GM21825 (cell line): ENCODE results near the gene HOXA13.

Experiments
- ATAC-seq: cut with Tn5 transposase; IDR thresholded peaks from one replicate; pipeline ENCODE4 v1.9.1; 2021; ENCODE audit warnings: mild to moderate bottlenecking, moderate library complexity; ENCODE audit not compliant: unreplicated experiment

The HOXA13 gene

DNA sequence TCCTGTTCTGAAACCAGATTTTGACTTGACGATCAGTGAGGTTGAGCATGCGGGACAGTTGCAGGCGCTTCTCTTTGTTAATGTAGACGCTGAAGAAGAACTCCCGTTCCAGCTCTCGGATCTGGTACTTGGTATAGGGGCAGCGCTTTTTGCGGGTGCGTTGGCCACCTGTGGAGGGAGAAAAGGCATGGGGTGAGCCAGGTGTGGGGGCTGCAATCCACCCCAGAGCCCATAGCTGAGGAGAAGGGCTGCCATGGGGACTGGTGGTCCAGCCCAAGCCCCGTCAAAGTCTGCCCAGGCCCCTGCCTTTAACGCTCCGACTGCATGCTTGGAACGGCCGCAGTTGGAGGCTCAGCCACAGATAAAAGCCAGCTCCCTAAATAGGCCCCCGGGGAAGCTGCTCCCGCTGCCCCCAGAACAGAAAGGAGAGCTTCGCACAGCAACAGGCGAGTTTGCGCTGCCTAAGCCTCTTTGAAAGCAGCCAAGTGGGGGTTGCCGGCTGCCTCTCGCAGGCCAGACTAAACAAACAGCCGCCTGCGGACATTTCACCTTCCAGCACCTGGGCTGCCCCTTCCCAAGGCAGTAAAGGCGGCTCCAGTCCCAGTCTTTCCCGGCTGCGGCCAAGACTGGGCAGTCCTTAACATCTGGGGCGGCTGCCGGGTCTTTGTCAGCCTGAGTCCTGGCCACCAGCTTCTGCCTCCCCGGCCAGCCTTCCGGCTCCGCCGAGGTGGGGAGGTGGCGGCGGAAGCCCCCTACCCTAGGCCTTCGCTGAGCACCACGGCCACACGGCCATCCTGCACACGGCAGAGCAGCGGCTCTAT, 16.8 kb downstream of the HOXA13 start:
- ATAC-seq = no peak

DNA sequence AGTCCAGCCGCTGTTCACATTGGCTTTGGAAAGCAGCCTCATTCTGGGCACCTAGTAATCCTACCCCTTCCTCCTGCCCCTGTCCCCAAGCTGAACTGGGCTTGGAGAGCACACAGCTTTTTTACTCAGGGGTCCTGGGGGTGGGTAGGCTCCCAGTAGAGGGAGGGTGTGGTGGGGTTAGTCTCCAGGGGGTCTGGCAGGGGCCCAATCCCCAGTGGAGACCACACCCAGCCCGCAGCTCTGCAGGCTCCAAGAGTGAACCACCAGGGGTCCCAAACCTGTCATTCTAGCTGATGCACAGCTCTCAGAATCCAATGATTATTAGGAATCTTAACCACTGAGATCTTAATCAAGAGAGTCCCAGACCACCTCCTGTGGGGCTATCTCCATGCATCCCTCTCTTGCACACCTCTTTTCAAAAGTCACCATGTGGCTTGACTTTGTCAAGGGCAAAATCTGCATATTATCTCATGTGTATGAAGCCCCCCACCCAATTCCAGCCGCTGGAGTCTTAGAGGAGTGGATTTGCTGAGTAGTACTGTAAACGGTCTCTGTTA, 17.5 kb downstream of the HOXA13 start:
- ATAC-seq = no peak

DNA sequence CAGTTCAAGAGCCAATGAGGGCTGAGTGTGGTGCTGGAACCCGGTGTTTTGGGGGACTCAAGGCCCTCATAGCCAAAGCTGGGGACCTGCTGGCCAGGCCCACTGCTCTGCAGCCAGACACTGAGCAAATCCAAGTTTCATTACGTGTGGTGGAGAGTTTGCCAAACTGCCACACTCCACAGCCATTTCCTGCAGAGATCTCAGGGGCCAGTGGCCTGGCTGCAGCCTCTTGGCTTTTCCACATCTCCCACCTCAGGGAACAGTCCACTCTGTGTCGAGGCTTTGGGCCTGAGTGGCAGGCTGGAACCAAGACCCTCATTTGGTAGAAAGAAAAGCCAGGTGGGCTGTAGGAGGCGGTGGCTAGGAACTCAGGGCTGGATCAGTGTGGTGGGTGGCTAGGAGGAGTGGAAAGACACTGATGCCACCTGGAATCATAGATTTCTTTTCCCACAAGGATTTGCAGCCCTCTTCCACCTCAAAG, 18.1 kb downstream of the HOXA13 start:
- no peak for ATAC-seq

DNA sequence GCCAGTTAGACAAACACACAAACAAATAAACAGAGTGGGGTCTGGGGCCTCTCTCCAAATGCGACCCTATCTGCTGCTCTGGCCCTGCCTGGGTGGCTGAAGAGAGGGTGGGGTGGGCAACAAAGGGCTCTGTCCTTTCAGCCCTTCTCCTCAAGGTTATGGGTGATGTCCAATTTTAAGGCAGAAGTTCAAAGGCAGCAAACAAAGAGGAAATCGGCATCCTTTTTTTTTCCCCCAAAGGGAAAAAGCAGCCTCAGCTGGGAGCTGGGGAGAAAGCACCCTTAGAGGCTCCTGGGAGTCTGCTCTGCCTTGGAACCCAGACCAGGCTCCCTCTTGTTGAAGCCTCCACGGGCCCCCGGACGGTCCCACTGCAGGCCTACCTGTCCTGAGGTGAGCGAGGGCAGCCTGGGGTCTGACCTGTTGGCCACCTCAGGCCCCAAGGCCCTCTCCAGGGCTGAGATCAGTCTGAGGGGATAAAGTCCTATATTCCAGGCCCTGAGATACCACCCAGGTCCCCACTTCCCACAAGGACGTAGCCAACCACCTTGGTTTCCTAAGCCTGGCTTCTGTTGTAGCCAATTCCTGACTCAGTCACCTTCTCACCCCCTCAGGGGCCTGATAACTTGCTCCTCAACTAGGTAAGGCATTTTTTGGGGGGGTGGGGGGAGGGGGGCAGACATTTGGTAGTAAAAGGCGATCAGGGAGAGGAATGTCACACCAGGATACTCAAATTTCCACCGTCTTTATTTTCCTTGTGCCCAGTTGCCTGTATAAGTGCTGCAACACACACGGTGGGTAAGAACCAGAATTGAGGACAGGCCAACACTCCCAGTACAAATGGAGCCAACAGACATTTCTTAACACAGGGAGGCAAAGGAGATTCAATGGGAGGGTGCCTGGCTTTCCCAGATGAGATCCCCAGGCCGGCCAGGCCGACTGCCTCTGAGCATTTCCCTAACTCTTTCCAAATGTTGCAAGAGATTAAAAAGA, 19.2 kb downstream of the HOXA13 start:
- ATAC-seq = no peak

DNA sequence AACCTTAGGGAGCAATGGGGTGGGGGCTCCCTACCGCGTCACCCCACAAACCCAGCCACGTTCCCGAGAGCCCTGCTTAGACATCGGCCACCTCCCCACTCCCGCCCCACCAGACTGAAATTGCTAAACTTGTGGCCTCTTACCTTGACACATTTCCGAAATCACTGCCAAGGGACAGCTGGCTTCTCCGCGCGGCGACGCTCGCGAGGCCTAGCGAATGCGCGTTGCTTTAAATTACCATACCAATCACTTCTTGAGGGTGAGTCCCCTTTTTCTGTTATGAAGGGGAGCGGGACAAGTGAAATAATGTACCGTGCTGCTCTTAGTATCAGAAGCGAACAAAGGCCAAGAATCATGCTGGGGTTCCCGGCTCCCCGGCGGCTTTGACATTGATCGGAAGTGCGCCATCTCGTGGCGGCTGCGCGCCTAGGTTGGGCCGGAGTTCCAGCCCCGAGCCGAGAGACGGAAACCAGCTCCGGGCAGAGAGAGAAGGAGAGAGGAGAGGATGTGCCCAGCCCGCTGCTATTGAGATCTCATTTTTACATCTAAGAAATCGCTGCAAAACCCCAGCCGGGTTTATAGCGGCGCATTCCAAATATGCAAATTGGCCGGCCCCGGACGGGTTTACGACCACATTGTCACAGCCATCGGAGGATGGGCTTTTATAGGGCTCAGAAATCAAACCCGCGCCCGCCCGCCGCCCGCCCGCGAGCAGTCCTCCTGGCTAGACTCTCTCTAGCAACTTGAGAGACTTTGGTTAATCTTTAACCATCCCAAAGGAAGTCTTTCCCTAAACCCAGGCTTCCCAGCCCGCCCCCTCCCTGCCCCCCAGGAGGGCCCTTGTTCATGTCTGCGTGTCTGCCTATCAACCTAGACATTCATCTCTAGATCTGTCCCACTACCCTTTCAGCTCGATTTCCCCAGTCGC, 20.1 kb downstream of the HOXA13 start:
- ATAC-seq = no peak

DNA sequence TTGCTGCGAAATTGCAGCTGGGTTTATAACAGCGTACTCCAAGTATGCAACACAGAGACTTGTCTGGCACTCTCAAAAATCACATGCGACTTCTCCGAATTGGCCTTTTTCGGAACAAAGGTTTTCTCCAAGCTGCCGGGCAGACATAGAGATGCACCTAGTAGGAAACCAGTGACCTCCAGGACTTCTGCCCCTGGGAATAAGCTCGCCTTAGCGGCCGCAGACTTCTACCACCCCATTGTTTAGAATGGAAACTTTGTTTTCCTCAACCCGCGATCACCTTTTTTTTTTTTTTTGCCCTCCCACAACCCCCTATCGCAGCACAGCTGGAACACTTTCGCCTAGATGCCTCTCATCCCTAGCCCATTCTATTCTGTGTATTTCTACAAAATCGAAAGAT, 20.9 kb downstream of the HOXA13 start:
- ATAC-seq = no peak

DNA sequence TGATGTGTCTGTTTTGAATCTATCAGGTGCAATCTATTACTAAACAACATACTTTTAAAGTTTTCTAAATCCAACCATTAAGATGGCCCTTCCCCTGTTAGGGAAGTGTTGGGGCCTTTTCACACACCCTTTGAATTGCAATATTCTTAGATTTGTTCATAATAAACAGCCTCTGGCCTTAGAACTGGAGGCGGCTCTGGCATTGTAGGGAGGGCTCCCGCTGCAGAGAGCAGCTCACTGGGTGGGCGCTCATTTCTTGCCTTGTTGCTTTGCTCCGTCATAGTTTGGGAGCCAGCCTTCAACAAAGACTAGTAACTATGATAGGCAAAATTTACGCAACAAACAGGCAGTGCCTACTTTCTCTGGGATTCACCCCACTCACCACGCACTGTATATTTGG, 21.5 kb downstream of the HOXA13 start:
- no peak for ATAC-seq

DNA sequence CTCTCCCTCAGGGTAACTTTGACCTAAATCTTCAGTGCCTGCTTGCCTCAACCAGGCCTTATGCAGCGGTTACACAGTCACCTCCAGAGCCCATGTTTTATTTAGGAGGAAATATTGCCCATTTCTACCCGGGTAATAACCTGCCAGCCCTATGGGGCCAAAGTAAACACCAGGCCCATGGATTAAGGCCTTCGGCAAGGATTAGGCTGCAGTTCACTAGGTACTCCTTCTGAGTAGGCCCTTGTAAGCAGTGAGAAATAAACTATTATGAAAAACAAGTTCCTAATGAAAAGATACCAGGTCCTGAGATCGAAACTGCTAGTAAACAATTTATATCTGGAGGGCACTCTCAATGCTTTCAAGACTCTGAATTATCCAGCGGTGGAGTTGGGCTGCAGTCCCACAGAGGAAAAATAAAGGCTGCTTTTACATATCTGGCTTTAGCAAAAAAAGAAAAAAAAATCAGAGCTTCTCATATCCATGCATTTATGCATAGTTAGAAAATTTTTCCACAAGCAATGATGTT, 22.0 kb downstream of the HOXA13 start:
- no peak for ATAC-seq

DNA sequence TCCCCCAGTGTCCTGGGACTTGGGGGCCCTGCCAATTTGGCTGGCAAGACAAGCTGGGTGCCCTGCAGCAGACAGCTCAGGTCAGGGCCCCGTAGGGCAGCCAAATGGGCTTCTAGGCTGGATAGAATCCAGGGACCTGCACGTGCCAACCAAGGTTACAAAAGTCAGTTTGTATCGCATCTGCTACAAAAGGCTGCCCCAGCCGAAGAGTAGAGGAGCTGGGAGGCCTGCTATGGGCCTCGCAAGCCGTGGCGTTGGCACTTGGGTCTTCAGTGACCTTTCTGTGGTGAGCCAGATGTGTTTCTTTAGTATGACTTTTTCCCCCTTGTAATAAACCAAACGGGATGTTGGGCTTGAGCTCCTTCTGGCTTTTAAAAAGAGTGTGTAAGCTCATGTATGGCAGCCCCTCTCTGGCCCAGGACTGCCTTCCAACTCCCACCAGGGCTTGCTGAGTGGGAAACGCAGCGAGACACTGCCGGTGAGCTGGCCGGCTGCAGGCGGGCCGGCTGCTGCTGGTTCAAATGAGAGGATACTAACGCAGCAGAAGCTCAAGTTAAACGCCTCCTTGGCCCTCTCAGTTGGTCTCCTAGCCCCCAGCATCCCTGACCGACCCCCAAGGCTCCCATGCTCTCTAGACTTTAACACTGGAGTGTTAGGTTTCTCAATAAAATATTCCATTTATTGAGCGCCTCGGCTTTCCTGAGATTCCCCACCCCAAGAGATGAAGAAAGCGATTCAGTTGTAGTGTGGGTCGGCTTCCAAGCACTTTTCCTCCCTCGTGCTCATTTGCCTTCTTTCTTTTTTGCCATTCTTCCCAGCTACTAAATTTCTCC, 22.7 kb downstream of the HOXA13 start:
- no peak for ATAC-seq

DNA sequence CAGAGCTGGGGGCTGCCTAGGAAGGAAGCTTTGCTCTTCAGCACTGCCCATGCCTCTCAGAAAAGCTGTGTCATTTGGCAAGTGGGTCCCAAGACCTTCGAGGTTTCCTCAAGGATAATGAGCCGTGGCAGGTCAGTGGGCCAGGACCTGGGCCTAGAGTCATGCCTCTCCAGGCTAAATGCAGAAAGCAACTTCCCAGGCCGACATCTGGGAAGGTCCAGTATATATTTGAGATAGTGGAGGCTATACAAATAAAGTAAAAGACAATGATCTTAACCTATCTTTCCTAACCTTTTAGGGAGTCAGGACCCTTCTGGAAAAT, 23.4 kb downstream of the HOXA13 start:
- ATAC-seq = no peak

DNA sequence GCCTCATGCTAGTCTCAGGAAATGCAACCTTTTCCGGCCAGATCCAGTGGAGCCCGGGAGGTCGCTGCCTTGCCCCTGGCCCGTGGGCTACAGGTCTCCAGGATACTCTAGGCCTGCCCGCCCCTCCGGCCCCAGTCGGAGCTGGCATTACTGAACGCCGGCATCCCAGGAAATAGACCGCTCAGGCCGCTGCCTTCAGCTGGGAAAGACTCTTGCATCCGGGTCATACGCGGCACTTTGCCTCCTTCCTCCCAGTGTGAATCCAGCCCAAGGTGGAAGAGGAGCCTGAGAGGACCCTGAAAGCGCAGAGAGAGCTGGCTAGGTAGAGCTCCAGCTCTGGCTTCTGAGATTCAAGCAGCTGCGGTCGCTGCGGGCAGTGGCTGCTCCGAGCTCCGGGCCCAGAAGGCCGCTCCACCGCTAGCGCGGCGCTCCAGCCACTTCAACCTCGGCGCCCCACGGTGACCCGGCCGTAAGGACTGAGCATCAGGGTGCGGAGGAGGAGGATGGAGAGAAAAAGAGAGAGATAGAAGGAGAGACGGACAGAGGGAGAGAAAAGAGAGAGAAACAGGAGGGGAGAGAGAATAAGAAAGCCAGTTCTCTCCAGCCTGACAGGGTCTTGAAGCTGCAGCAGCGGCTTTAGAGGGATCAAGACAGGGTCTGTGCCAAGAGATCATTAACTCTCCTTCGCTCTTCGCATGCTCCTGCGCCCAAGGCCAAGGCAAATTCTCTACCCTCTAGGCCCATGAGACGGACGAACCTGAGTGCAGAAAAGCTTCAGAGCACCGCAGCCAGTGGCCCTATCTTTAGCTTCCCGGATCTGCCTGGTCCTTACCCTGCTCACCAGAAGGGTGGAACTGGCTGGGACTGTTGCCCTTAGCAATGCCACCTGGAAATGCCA, 24.0 kb downstream of the HOXA13 start:
- ATAC-seq = no peak

DNA sequence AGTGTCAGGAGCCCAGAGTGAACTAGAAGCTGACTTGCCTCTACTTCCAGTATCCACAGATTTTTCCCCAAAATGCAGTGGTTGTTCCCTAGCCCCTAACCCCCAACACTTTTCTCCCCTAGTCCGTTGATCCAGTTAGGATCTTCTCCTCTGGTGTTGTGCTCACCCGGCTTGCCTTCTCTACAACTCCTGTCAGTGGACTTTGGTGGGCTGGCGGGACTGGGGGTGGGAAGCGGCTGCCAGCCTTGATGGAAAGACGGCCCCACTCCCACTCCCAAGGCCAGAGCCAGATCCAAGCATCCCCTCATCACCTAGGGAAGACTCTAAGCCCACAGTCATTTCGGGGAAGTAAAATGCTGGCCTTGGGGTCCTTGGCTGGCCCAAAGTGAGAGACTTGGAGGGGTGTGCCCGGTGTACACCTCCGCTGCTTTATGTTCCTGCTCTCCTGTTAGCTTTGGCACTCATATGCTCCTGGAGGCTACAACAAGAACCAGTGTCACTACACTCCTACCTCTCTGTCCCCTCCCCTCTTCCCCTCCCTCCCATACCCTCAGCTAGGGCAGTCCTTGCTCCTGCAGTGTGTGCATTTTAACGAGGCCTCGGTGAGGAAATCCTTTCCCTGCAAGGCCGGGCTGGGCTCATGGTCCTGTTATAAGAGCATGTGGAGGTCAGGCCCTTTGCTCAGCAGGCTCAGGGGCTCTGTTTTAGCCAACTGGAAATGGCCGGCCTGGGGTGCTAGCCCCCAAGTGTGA, 24.8 kb downstream of the HOXA13 start:
- ATAC-seq = no peak

DNA sequence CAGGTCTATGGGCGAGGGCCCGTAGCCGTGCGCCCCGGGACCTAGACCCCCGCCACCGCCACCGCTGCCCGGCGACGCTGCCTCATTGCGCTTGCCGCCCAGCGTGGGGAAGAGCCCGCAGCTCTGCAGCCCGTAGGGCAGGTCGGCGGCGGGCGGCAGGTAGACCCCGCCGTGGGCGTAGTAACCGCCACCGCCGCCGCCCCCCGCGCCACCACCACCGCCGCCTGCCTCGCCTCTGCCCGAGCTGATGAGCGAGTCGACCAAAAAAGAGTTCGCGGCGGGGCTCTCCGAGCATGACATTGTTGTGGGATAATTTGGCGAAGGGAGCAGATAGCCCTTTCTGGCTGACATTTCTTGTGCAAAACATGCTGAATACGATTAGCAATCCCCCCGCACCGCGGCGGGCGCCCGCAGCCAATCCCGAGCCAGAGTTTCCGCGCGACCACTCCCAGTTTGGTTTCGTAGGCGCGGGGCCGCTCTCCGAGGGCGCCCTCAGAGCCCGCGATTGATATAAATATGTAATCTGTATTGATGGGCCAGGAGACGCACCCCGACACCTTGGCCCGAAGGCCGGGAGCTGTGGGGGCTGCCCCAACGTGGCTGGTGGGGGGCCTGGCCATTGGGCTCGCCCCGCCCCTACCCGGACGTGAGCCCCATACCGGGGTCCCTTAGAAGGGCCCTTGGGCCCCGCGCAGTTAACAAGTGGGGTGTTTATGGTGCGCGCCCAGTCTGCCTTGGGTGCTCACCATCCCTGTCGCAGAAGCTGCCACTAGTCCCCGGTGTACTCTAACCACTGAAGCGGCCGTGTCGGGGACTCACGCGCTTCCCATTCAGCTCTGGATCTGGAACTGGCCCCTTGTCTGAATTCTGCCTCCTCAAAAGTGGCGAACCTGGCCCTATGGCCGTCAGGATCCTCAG, 25.7 kb downstream of the HOXA13 start, which contains the start of gene HOXA10:
HOXA10 (minus strand) TSS at position 365 of the 918 bp plus-strand sequence; CDS start at position 351, 14 bp downstream.
- ATAC-seq = no peak

DNA sequence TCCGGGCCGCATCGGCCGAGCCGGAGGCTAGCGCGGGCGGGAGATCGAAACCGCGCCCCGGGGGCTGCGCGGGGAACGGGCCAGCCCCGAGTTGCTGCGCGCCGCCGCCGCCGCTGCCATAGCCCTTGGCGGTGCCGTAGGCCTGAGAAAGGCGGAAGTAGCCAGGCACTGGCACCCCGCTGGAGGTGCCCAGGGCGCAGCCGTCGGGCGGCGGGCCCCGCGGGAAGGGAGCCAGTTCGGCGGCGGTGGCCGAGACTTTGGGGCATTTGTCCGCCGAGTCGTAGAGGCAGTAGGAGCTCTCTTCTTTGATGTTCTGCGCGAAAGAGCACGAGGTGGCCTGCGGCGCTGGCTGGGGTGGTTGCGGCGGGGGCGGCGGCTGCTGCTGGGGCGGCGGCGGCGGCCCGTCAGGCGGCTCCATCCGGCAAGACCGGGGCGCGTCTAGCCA, 26.4 kb downstream of the HOXA13 start:
- no peak for ATAC-seq

DNA sequence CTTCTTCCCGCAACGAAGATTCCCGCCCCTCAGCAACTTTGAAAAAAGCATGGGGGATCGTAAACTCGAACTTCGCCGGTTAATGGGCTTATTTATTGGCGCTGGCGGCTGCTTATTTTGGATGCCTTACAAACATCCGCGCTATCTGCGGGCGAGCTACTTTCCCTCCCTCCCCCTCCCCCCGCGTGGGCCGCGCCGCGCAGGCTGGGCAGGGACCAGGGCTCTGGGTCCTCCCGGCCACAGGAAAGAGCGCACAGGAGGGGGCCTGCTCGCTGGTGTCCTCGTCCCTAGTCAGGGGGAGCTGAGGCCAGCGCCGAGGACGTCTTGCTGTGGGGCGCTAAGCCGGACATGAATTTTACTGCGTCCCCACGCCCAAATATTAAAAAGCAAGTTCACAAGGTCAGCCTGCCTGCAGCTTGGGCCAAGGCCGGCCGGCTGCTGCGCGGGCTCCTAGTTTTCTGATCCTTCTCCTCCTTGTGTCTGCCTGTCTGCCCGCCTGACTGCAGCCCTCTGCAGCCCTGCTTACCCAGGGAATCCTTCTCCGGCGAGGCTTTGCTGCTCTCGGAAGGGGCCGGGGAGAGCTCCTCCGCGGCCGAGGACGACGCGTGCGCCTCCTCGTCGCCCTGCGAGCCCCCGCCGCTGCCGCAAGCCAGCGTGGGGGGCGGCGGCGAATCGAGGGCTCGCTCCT, 26.9 kb downstream of the HOXA13 start:
- no peak for ATAC-seq

DNA sequence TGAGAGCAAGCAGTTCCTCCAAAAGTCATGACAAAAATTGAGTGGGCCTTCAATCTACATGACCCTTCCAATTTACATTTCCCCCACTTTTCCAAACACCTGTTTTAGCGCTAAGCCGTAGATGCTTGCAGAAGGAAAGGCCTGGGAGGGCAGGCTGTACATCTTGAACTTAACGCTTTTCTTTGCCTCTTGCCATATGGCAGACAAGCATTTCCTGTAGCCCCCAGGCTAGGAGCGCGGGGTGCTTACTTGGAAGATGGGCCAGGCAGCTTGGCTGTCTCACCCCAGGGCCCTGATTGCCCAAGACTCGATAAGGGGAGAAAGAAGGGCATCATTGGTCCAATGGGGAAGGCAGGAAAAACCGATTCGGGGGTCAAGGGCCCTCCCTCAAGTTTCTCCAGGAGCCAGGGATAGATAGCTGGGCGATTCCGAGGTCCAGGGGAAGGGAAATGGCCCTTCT, 27.5 kb downstream of the HOXA13 start:
- ATAC-seq = no peak
